Keratinocyte (primary cell): Measurements from ENCODE around the gene CYP27B1. TPM values are rescaled to one million over a fixed set of nuclear protein-coding genes. Genes with fewer than 3 reads are reported as not detected.

Experiments used
- DNase-seq: peaks from one replicate; pipeline ENCODE4 v3.0.0-alpha.2; 2011; ENCODE audit warnings: low read depth, missing footprints, low spot score
- FAIRE-seq: peaks from 2 replicates; lab custom pipeline; 2011; peaks lifted over from hg19 to GRCh38; lab: Jason Lieb, UNC
- H2AFZ ChIP-seq: 2 replicates; pipeline ENCODE4 v1.6.0; 2012; ENCODE audit warnings: low read length, control low read depth, inconsistent platforms; ENCODE audit not compliant: control insufficient read depth
- H3K27ac ChIP-seq: 2 replicates; pipeline ENCODE4 v1.5.1; 2011; ENCODE audit warnings: low read length; ENCODE audit not compliant: control insufficient read depth, insufficient read depth
- H3K27me3 ChIP-seq: 3 replicates; pipeline ENCODE4 v1.6.0; 2011; ENCODE audit warnings: low read length; ENCODE audit not compliant: control insufficient read depth, insufficient read depth; ENCODE audit errors: extremely low read depth
- H3K36me3 ChIP-seq, 2 experiments: 2 replicates in 1 of 2; 3 replicates in 1 of 2; pipeline ENCODE4 v1.5.1; 2011; ENCODE audit warnings: low read length in 2 of 2, mild to moderate bottlenecking in 1 of 2; ENCODE audit not compliant: control insufficient read depth in 2 of 2, insufficient read depth in 2 of 2; ENCODE audit errors: extremely low read depth in 1 of 2
- H3K4me1 ChIP-seq: 3 replicates; pipeline ENCODE4 v1.5.1; 2011; ENCODE audit warnings: low read length; ENCODE audit not compliant: control insufficient read depth, insufficient read depth; ENCODE audit errors: extremely low read depth
- H3K4me2 ChIP-seq: 3 replicates; pipeline ENCODE4 v1.6.0; 2011; ENCODE audit warnings: low read depth, low read length; ENCODE audit not compliant: control insufficient read depth, insufficient read depth; ENCODE audit errors: extremely low read depth
- H3K4me3 ChIP-seq, 3 experiments: fragments of 200-600 bp in 1 of 3; sonication (generic) in 1 of 3; 2 replicates in 2 of 3; 3 replicates in 1 of 3; pipeline ENCODE4 v1.5.1; 2011 to 2016; ENCODE audit warnings: low read length in 3 of 3, mild to moderate bottlenecking in 3 of 3, control low read depth in 2 of 3, inconsistent platforms in 1 of 3, low read depth in 1 of 3, mixed read lengths in 1 of 3, mixed run types in 1 of 3, moderate library complexity in 1 of 3; ENCODE audit not compliant: control insufficient read depth in 2 of 3, insufficient read depth in 2 of 3; ENCODE audit errors: extremely low read depth in 1 of 3
- H3K79me2 ChIP-seq: 2 replicates; pipeline ENCODE4 v1.6.0; 2012; ENCODE audit warnings: low read length; ENCODE audit not compliant: control insufficient read depth, insufficient read depth
- H3K9ac ChIP-seq: 3 replicates; pipeline ENCODE4 v1.6.0; 2011; ENCODE audit warnings: low read length; ENCODE audit not compliant: control insufficient read depth, insufficient read depth; ENCODE audit errors: extremely low read depth
- H3K9me1 ChIP-seq: 3 replicates; pipeline ENCODE4 v1.6.0; 2011; ENCODE audit warnings: low read length; ENCODE audit not compliant: control insufficient read depth, insufficient read depth; ENCODE audit errors: extremely low read depth
- H3K9me3 ChIP-seq: 2 replicates; pipeline ENCODE4 v1.5.1; 2012; ENCODE audit warnings: low read depth, low read length; ENCODE audit not compliant: control insufficient read depth
- H4K20me1 ChIP-seq: 3 replicates; pipeline ENCODE4 v1.6.0; 2011; ENCODE audit warnings: low read length; ENCODE audit not compliant: control insufficient read depth, insufficient read depth; ENCODE audit errors: extremely low read depth
- CTCF ChIP-seq, 3 experiments: IDR thresholded peaks in 1 of 3; conservative IDR thresholded peaks in 1 of 3; optimal IDR thresholded peaks in 1 of 3; 2 replicates in 2 of 3; 3 replicates in 1 of 3; pipeline versions ENCODE3 to v1.5.1; 2011; ENCODE audit warnings: low read length in 3 of 3, mild to moderate bottlenecking in 3 of 3, moderate library complexity in 2 of 3, control low read depth in 1 of 3, inconsistent platforms in 1 of 3; ENCODE audit not compliant: insufficient read depth in 2 of 3; ENCODE audit errors: extremely low read depth in 1 of 3
- EZH2 ChIP-seq: IDR thresholded peaks from one replicate; pipeline ENCODE4 v1.6.1; 2012; ENCODE audit warnings: inconsistent platforms, mild to moderate bottlenecking, low read length, moderate library complexity
- dilution Hi-C: fragments of 300-500 bp; cut with MboI; formaldehyde crosslinking; loops from one replicate; pipeline ENCODE4 v1.7.0; 2020; ENCODE audit warnings: low sequenced_read_pairs; ENCODE audit not compliant: extremely low pct_ligation_motif_present
- polyA plus RNA-seq, 5 experiments: library from polyadenylated mRNA; depleted of rRNA in 3 of 5; stranded (reverse) in 3 of 5; stranded (forward) in 1 of 5; unstranded in 1 of 5; fragments of >200 nt; gene quantifications; 1 replicate in 1 of 5; 2 replicates in 3 of 5; 3 replicates in 1 of 5; pipeline versions ENCODE4 v1.2.1 to v1.2.3, GENCODE V29; 2011 to 2012; ENCODE audit warnings: missing spikeins in 2 of 5, low read depth in 1 of 5, low replicate concordance in 1 of 5

The CYP27B1 gene
- polyA plus RNA-seq, 1 donor (not counting 4 experiments of a cell fraction or from before 2014, with no cell fraction given) = 33.6 TPM

DNA sequence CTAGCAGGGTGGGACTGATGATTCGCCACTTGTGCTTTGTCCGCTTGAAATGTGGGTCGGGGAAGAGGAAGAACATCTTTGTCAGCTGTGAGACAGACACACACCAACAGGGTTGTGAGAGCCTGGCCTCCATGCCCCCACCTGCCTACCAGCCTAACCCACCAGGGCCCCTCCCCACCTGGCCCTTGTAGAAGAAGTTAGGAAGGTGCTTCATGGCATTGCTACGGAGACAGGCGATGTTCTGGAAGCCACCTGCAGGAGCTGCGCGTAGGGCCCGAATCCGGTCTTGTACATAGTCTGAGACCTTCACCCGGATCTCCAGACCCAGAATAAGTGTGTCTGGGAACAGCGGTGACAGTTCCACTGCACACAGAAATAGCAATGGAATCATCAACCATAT lies 2.7 kb upstream of the CYP27B1 start:
- no peaks in the 10 kb centered on the region for H3K27me3 ChIP-seq
- H3K4me3 ChIP-seq = no peak overlapping the region
- no peak for TF ChIP-seq CTCF (optimal IDR thresholded peaks at IDR 0.05 in 1 of 3, IDR thresholded peaks at IDR 0.05 in 1 of 3, conservative IDR thresholded peaks at IDR 0.05 in 1 of 3; ENCODE audit: extremely low read depth in 1 of 3, insufficient read depth in 2 of 3, low read length in 3 of 3)
- no peak for TF ChIP-seq EZH2
- no peaks in the 10 kb centered on the region for H3K9me1 ChIP-seq
- H2AFZ ChIP-seq = no peak overlapping the region
- DNase-seq = no peak
- H3K9me3 ChIP-seq = no peaks in the 10 kb centered on the region
- H3K36me3 ChIP-seq = peaks cover 9 to 18% of the 10 kb centered on the region in 2 experiments
- H3K4me1 ChIP-seq = peaks cover 23% of the 10 kb centered on the region
- no peak overlapping the region for H3K27ac ChIP-seq
- no peak overlapping the region for H3K4me2 ChIP-seq
- no peaks in the 10 kb centered on the region for H4K20me1 ChIP-seq
- FAIRE-seq = no peak
- H3K79me2 ChIP-seq = peaks cover 69% of the 10 kb centered on the region
- no peak overlapping the region for H3K9ac ChIP-seq
- dilution Hi-C loops = no loop called here

- no peaks in the 10 kb centered on the region for H4K20me1 ChIP-seq
- TF ChIP-seq CTCF (optimal IDR thresholded peaks at IDR 0.05 in 1 of 3, IDR thresholded peaks at IDR 0.05 in 1 of 3, conservative IDR thresholded peaks at IDR 0.05 in 1 of 3; ENCODE audit: extremely low read depth in 1 of 3, insufficient read depth in 2 of 3, low read length in 3 of 3) (no peak), EZH2 (no peak)
- peaks cover 18 to 34% of the 10 kb centered on the region in 2 experiments for H3K36me3 ChIP-seq
- H3K9me1 ChIP-seq = no peaks in the 10 kb centered on the region
- no peak overlapping the region for H3K4me3 ChIP-seq
- DNase-seq (no peak), FAIRE-seq (no peak)
- no peak overlapping the region for H3K9ac ChIP-seq
- dilution Hi-C loops = no loop called here
- H3K27ac ChIP-seq = no peak overlapping the region
- no peaks in the 10 kb centered on the region for H3K27me3 ChIP-seq
- peaks cover 84% of the 10 kb centered on the region for H3K79me2 ChIP-seq
- peak overlapping the region; percentile 74 for H3K4me2 ChIP-seq
- H3K4me1 ChIP-seq = peaks cover 38% of the 10 kb centered on the region
- no peaks in the 10 kb centered on the region for H3K9me3 ChIP-seq
- no peak overlapping the region for H2AFZ ChIP-seq
These were observed 998 bp upstream of the CYP27B1 start for GRCh38 chr12:57767876-57768275.
